Liver (tissue), 9 donors: ENCODE data around the gene QPCT. TPM values are rescaled to one million over a fixed set of nuclear protein-coding genes. Genes with fewer than 3 reads are reported as not detected.

Source experiments
- DNase-seq: peaks from one replicate; pipeline ENCODE4 v3.0.0-alpha.2; 2017; ENCODE audit warnings: low spot score
- H3K27ac ChIP-seq, 2 donors: one replicate each; pipeline ENCODE4 v1.7.0; 2013; ENCODE audit warnings: inconsistent platforms in 2 of 2, low read length in 2 of 2, control low read depth in 1 of 2, low read depth in 1 of 2, mild to moderate bottlenecking in 1 of 2
- H3K27me3 ChIP-seq, 4 donors: one replicate each; pipeline versions ENCODE4 v1.6.1 to v1.7.0; 2013; ENCODE audit warnings: low read length in 3 of 4, inconsistent platforms in 1 of 4, mild to moderate bottlenecking in 1 of 4, moderate library complexity in 1 of 4; ENCODE audit not compliant: control insufficient read depth in 4 of 4, insufficient read depth in 4 of 4
- H3K36me3 ChIP-seq, 4 donors: one replicate each; pipeline versions ENCODE4 v1.6.1 to v1.7.0; 2013; ENCODE audit warnings: low read length in 3 of 4, mild to moderate bottlenecking in 3 of 4, low read depth in 1 of 4, moderate library complexity in 1 of 4; ENCODE audit not compliant: control insufficient read depth in 4 of 4, insufficient read depth in 3 of 4
- H3K4me1 ChIP-seq, 4 donors: one replicate each; pipeline versions ENCODE4 v1.6.1 to v1.7.0; 2013; ENCODE audit warnings: low read length in 3 of 4, mild to moderate bottlenecking in 3 of 4, moderate library complexity in 1 of 4; ENCODE audit not compliant: control insufficient read depth in 4 of 4, insufficient read depth in 4 of 4
- H3K4me3 ChIP-seq, 3 donors: one replicate each; pipeline versions ENCODE4 v1.6.1 to v1.7.0; 2013; ENCODE audit warnings: low read length in 3 of 3, control low read depth in 1 of 3, low read depth in 1 of 3, mild to moderate bottlenecking in 1 of 3
- H3K9ac ChIP-seq, 2 donors: one replicate each; pipeline ENCODE4 v1.7.0; 2013; ENCODE audit warnings: low read length in 2 of 2, mild to moderate bottlenecking in 2 of 2, moderate library complexity in 2 of 2, control low read depth in 1 of 2, low read depth in 1 of 2
- H3K9me3 ChIP-seq, 4 donors: one replicate each; pipeline versions ENCODE4 v1.6.1 to v1.7.0; 2013; ENCODE audit warnings: low read length in 3 of 4; ENCODE audit not compliant: control insufficient read depth in 4 of 4
- ATF3 ChIP-seq: IDR thresholded peaks from 2 replicates; pipeline ENCODE4 v1.6.1; 2016; ENCODE audit warnings: antibody characterized with exemption
- EGR1 ChIP-seq, 2 donors: IDR thresholded peaks; 2 replicates each; pipeline ENCODE4 v1.6.1; 2016 to 2018; ENCODE audit warnings: antibody characterized with exemption in 2 of 2, low read depth in 2 of 2
- FOXA1 ChIP-seq: IDR thresholded peaks from 2 replicates; pipeline ENCODE4 v1.6.1; 2016; ENCODE audit warnings: antibody characterized with exemption
- FOXA2 ChIP-seq: IDR thresholded peaks from 2 replicates; pipeline ENCODE4 v1.6.1; 2016; ENCODE audit warnings: antibody characterized with exemption
- GABPA ChIP-seq, 2 donors: IDR thresholded peaks in 1 of 2; conservative IDR thresholded peaks in 1 of 2; 2 replicates each; pipeline ENCODE4 v1.6.1; 2016; ENCODE audit warnings: antibody characterized with exemption in 2 of 2, mild to moderate bottlenecking in 1 of 2, moderate library complexity in 1 of 2
- HNF4A ChIP-seq, 2 donors: conservative IDR thresholded peaks; 2 replicates each; pipeline ENCODE4 v1.6.1; 2016; ENCODE audit warnings: antibody characterized with exemption in 2 of 2, mild to moderate bottlenecking in 2 of 2
- HNF4G ChIP-seq: IDR thresholded peaks from 2 replicates; pipeline ENCODE4 v1.6.1; 2016; ENCODE audit warnings: antibody characterized with exemption
- JUND ChIP-seq, 2 donors: IDR thresholded peaks; 2 replicates each; pipeline ENCODE4 v1.6.1; 2016; ENCODE audit warnings: antibody characterized with exemption in 2 of 2
- NR2F2 ChIP-seq: IDR thresholded peaks from 2 replicates; pipeline ENCODE4 v1.6.1; 2016; ENCODE audit warnings: antibody characterized with exemption
- RAD21 ChIP-seq, 2 donors: IDR thresholded peaks; 2 replicates each; pipeline ENCODE4 v1.6.1; 2016; ENCODE audit warnings: antibody characterized with exemption in 2 of 2, mild to moderate bottlenecking in 2 of 2
- RXRA ChIP-seq, 2 donors: IDR thresholded peaks; 2 replicates each; pipeline ENCODE4 v1.6.1; 2017 to 2018; ENCODE audit warnings: antibody characterized with exemption in 2 of 2, mild to moderate bottlenecking in 1 of 2
- SP1 ChIP-seq: IDR thresholded peaks from 2 replicates; pipeline ENCODE4 v1.6.1; 2018; ENCODE audit warnings: antibody characterized with exemption, mild to moderate bottlenecking
- TAF1 ChIP-seq: conservative IDR thresholded peaks from 2 replicates; pipeline ENCODE4 v1.6.1; 2016; ENCODE audit warnings: antibody characterized with exemption, mild to moderate bottlenecking
- YY1 ChIP-seq: IDR thresholded peaks from 2 replicates; pipeline ENCODE4 v1.6.1; 2016; ENCODE audit warnings: antibody characterized with exemption, mild to moderate bottlenecking
- WGBS: extraction: QIAGEN DNeasy Blood & Tissue Kit; methylation state at CpG from one replicate; pipeline ENCODE4 v1.1.7; 2013; 5-methylcytosine and 5-hydroxymethylcytosine counted together
- polyA plus RNA-seq, 2 donors: library from polyadenylated mRNA; stranded (reverse) in 1 of 2; unstranded in 1 of 2; fragments of 200-250 nt in 1 of 2; fragments of >200 nt in 1 of 2; fragmentation: Nextera tagmentation in 1 of 2; extraction: Ambion mirVana in 1 of 2; gene quantifications; one replicate each; pipeline versions ENCODE4 v1.2.1 to v1.2.3, GENCODE V29; 2013 to 2015
- total RNA-seq, 2 donors: library from RNA; depleted of rRNA; stranded (reverse); fragments of >200 nt; gene quantifications; one replicate each; pipeline ENCODE4 v1.2.3, GENCODE V29; 2014
- TF ChIP-seq, protein P1 (sequence below): IDR thresholded peaks from 2 replicates; pipeline ENCODE4 v1.6.1; 2016; ENCODE audit warnings: antibody characterized with exemption
- TF ChIP-seq, protein P2 (sequence below): IDR thresholded peaks from 2 replicates; pipeline ENCODE4 v1.6.1; 2016; ENCODE audit warnings: antibody characterized with exemption
- TF ChIP-seq, protein P3 (sequence below): fragments of 150-350 bp; IDR thresholded peaks from 2 replicates; pipeline ENCODE4 v1.5.1; 2017; ENCODE audit warnings: improper control_type of control experiment, low read depth, low read length; ENCODE audit not compliant: missing input control
- donor health status: healthy.
- donor health status: healthy.
- donor health status: healthy.
- donor health status: healthy.
- donor health status: healthy.

QPCT gene
- total and polyA plus RNA-seq, 4 donors: 0.61 to 3.0 (median 1.2) TPM

GRCh38 chr2:37321029-37321682 is 23.3 kb upstream of the QPCT start:
- peaks cover 1 to 18% (median 6%) of the 10 kb centered on the region in 4 donors for H3K4me1 ChIP-seq
- no peaks in the 10 kb centered on the region for H3K27me3 ChIP-seq
- 85% methylated on average over 4 of the region's 4 CpGs for WGBS
- H3K4me3 ChIP-seq: no peak overlapping the region
- no peak for DNase-seq
- H3K36me3 ChIP-seq: no peaks in the 10 kb centered on the region
- no peak overlapping the region for H3K9ac ChIP-seq
- no peak overlapping the region for H3K27ac ChIP-seq
- TF ChIP-seq TAF1: no peak
- no peaks in the 10 kb centered on the region for H3K9me3 ChIP-seq

GRCh38 chr2:37322368-37322767 is 22.1 kb upstream of the QPCT start:
- no peaks in the 10 kb centered on the region for H3K27me3 ChIP-seq
- H3K4me3 ChIP-seq: no peak overlapping the region
- peaks cover 2 to 22% (median 9%) of the 10 kb centered on the region in 4 donors for H3K4me1 ChIP-seq
- TF ChIP-seq ATF3 (no peak), NR2F2 (no peak), YY1 (no peak), RXRA (IDR thresholded peaks at IDR 0.05) (no peak), FOXA2 (no peak), SP1 (no peak), JUND (IDR thresholded peaks at IDR 0.05) (no peak)
- TF ChIP-seq, protein P1, sequence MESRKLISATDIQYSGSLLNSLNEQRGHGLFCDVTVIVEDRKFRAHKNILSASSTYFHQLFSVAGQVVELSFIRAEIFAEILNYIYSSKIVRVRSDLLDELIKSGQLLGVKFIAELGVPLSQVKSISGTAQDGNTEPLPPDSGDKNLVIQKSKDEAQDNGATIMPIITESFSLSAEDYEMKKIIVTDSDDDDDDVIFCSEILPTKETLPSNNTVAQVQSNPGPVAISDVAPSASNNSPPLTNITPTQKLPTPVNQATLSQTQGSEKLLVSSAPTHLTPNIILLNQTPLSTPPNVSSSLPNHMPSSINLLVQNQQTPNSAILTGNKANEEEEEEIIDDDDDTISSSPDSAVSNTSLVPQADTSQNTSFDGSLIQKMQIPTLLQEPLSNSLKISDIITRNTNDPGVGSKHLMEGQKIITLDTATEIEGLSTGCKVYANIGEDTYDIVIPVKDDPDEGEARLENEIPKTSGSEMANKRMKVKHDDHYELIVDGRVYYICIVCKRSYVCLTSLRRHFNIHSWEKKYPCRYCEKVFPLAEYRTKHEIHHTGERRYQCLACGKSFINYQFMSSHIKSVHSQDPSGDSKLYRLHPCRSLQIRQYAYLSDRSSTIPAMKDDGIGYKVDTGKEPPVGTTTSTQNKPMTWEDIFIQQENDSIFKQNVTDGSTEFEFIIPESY: no peak
- TF ChIP-seq, protein P2, sequence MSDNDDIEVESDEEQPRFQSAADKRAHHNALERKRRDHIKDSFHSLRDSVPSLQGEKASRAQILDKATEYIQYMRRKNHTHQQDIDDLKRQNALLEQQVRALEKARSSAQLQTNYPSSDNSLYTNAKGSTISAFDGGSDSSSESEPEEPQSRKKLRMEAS: no peak
- DNase-seq: no peak
- H3K9me3 ChIP-seq: no peaks in the 10 kb centered on the region
- no peak overlapping the region for H3K27ac ChIP-seq
- H3K9ac ChIP-seq: no peak overlapping the region
- H3K36me3 ChIP-seq: no peaks in the 10 kb centered on the region

- Histone ChIP-seq H3K36me3 (no peaks in the 10 kb centered on the region), H3K27ac (peak overlapping the region; percentile 82 to 97), H3K27me3 (no peaks in the 10 kb centered on the region), H3K4me1 (peaks cover 2 to 22% (median 9%) of the 10 kb centered on the region in 4 donors), H3K9ac (peak overlapping the region; percentile 76 to 91), H3K9me3 (no peaks in the 10 kb centered on the region), H3K4me3 (peak overlapping the region; percentile 65 to 99 (median 71))
- no peak for DNase-seq
- WGBS: 35% methylated on average over 13 of the region's 13 CpGs
- TF ChIP-seq RXRA (IDR thresholded peaks at IDR 0.05) (no peak), HNF4G (no peak), NR2F2 (no peak), FOXA1 (no peak), GABPA (IDR thresholded peaks at IDR 0.05 in 1 of 2, conservative IDR thresholded peaks at IDR 0.05 in 1 of 2) (no peak), RAD21 (IDR thresholded peaks at IDR 0.05) (no peak), HNF4A (conservative IDR thresholded peaks at IDR 0.05) (no peak), EGR1 (IDR thresholded peaks at IDR 0.05; ENCODE audit: low read depth in 2 of 2) (no peak)
- TF ChIP-seq, protein P1: no peak
- TF ChIP-seq, protein P3, sequence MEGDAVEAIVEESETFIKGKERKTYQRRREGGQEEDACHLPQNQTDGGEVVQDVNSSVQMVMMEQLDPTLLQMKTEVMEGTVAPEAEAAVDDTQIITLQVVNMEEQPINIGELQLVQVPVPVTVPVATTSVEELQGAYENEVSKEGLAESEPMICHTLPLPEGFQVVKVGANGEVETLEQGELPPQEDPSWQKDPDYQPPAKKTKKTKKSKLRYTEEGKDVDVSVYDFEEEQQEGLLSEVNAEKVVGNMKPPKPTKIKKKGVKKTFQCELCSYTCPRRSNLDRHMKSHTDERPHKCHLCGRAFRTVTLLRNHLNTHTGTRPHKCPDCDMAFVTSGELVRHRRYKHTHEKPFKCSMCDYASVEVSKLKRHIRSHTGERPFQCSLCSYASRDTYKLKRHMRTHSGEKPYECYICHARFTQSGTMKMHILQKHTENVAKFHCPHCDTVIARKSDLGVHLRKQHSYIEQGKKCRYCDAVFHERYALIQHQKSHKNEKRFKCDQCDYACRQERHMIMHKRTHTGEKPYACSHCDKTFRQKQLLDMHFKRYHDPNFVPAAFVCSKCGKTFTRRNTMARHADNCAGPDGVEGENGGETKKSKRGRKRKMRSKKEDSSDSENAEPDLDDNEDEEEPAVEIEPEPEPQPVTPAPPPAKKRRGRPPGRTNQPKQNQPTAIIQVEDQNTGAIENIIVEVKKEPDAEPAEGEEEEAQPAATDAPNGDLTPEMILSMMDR: no peak
Measured at GRCh38 chr2:37323176-37323780, 21.2 kb upstream of the QPCT start.
